MM.1S (cell line): ENCODE data around the gene STIM1.

Experiments
- DNase-seq: peaks from one replicate; pipeline ENCODE4 v3.0.0-alpha.2; 2015
- H2AFZ ChIP-seq: fragments of 300-600 bp; sonication (generic); 2 replicates; pipeline ENCODE4 v1.6.0; 2016; ENCODE audit warnings: antibody characterized with exemption, low read length
- H3F3A ChIP-seq: fragments of 300-600 bp; sonication (generic); 2 replicates; pipeline ENCODE4 v1.6.1; 2016; ENCODE audit warnings: mild to moderate bottlenecking, antibody characterized with exemption, low read length, moderate library complexity, mixed read lengths; ENCODE audit not compliant: insufficient read depth
- H3K27ac ChIP-seq: fragments of 300-600 bp; sonication (generic); 2 replicates; pipeline ENCODE4 v1.5.1; 2016; ENCODE audit warnings: mild to moderate bottlenecking, low read length
- H3K27me3 ChIP-seq: fragments of 300-600 bp; sonication (generic); replicated peaks from 2 replicates; pipeline ENCODE4 v1.6.0; 2016; ENCODE audit warnings: low read length; ENCODE audit not compliant: insufficient read depth
- H3K36me3 ChIP-seq: fragments of 300-600 bp; sonication (generic); replicated peaks from 2 replicates; pipeline ENCODE4 v1.6.1; 2016; ENCODE audit warnings: mild to moderate bottlenecking, low read length, mixed read lengths; ENCODE audit not compliant: insufficient read depth
- H3K4me1 ChIP-seq: fragments of 300-600 bp; sonication (generic); 2 replicates; pipeline ENCODE4 v1.6.1; 2016; ENCODE audit warnings: low read length, mixed read lengths
- H3K4me2 ChIP-seq: fragments of 300-600 bp; sonication (generic); 2 replicates; pipeline ENCODE4 v1.6.0; 2016; ENCODE audit warnings: low read depth, low read length
- H3K4me3 ChIP-seq: fragments of 300-600 bp; sonication (generic); 2 replicates; pipeline ENCODE4 v1.5.1; 2016; ENCODE audit warnings: low read length, mixed read lengths
- H3K79me2 ChIP-seq: fragments of 300-600 bp; sonication (generic); 2 replicates; pipeline ENCODE4 v1.6.1; 2016; ENCODE audit warnings: mixed run types, low read length, mixed read lengths
- H3K9ac ChIP-seq: fragments of 300-600 bp; sonication (generic); 2 replicates; pipeline ENCODE4 v1.6.1; 2016; ENCODE audit warnings: low read length, mixed read lengths
- H3K9me2 ChIP-seq: fragments of 300-600 bp; sonication (generic); replicated peaks from 2 replicates; pipeline ENCODE4 v1.6.1; 2016; ENCODE audit warnings: mild to moderate bottlenecking, low read length, mixed read lengths; ENCODE audit not compliant: insufficient read depth
- H3K9me3 ChIP-seq: fragments of 300-600 bp; sonication (generic); replicated peaks from 2 replicates; pipeline ENCODE4 v1.6.1; 2016; ENCODE audit warnings: mild to moderate bottlenecking, low read length, mixed read lengths; ENCODE audit not compliant: insufficient read depth
- H4K20me1 ChIP-seq: fragments of 300-600 bp; sonication (generic); 2 replicates; pipeline ENCODE4 v1.6.1; 2016; ENCODE audit warnings: mild to moderate bottlenecking, low read length, moderate library complexity, mixed read lengths; ENCODE audit not compliant: insufficient read depth
- CTCF ChIP-seq: fragments of 300-600 bp; sonication (generic); IDR thresholded peaks from 2 replicates; pipeline ENCODE4 v1.5.1; 2016; ENCODE audit warnings: antibody characterized with exemption, low read length, mixed read lengths
- EZH2 ChIP-seq: fragments of 300-600 bp; sonication (generic); optimal IDR thresholded peaks from 2 replicates; pipeline ENCODE3; 2017; ENCODE audit warnings: low read depth, mild to moderate bottlenecking, antibody characterized with exemption, low read length, mixed read lengths
- EZH2phosphoT487 ChIP-seq: fragments of 300-600 bp; sonication (generic); IDR thresholded peaks from 2 replicates; pipeline ENCODE4 v1.6.1; 2018; ENCODE audit warnings: antibody characterized with exemption, low read length

The STIM1 gene

DNA sequence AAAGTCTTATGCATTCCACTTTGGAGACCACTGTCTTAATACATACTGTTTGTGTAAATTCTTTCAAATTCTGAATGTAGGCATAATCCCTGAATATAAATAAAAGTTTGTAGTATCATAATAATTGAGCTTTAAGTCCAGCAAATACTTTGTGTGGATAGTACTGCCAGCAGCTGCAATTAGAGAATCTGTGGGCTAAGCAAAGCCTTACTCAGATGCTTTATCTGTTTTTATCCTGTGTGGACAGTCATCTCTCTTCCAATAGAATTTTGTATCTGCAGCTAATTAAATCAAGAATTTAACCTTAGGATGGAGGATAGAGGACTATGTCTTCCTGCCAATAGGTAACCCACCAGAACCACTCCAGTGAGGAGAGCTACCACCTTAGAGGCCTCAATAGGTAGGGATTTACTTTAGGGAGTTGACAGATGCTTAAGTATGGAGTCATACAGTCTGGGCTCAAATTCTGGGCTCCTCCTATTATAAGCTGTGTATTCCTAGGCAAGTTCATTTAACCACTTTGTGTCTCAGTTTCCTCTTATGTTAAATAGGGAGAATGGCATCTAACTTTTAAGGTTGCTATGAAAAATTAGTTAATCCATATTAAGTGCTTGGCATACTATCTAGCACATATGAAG is 71.1 kb downstream of the STIM1 start:
- Histone ChIP-seq H3K36me3 (no peaks in the 10 kb centered on the region), H2AFZ (no peak overlapping the region), H3K9ac (no peak overlapping the region), H3K79me2 (peaks cover 80% of the 10 kb centered on the region), H3K4me3 (no peak overlapping the region), H3K4me1 (no peaks in the 10 kb centered on the region), H3K27me3 (no peaks in the 10 kb centered on the region), H3K4me2 (no peak overlapping the region), H4K20me1 (no peaks in the 10 kb centered on the region; the same call in 1 of the 2 replicates), H3F3A (no peaks in the 10 kb centered on the region), H3K9me2 (no peaks in the 10 kb centered on the region), H3K27ac (no peak overlapping the region), H3K9me3 (no peaks in the 10 kb centered on the region)
- TF ChIP-seq EZH2phosphoT487 = no peak
- no peak for TF ChIP-seq CTCF
- TF ChIP-seq EZH2 = no peak
- DNase-seq = no peak

- Histone ChIP-seq H3K4me1 (no peaks in the 10 kb centered on the region), H3K27ac (no peak overlapping the region), H3K4me3 (no peak overlapping the region), H3K4me2 (no peak overlapping the region), H3K9ac (no peak overlapping the region), H3K79me2 (peaks cover 79% of the 10 kb centered on the region), H4K20me1 (no peaks in the 10 kb centered on the region; the same call in 1 of the 2 replicates), H3K27me3 (no peaks in the 10 kb centered on the region), H3K36me3 (no peaks in the 10 kb centered on the region), H3K9me3 (no peaks in the 10 kb centered on the region), H3K9me2 (no peaks in the 10 kb centered on the region), H2AFZ (no peak overlapping the region), H3F3A (no peaks in the 10 kb centered on the region)
- no peak for TF ChIP-seq EZH2
- DNase-seq = no peak
These were observed 71.8 kb downstream of the STIM1 start for GRCh38 chr11:3927129-3927796.

DNA sequence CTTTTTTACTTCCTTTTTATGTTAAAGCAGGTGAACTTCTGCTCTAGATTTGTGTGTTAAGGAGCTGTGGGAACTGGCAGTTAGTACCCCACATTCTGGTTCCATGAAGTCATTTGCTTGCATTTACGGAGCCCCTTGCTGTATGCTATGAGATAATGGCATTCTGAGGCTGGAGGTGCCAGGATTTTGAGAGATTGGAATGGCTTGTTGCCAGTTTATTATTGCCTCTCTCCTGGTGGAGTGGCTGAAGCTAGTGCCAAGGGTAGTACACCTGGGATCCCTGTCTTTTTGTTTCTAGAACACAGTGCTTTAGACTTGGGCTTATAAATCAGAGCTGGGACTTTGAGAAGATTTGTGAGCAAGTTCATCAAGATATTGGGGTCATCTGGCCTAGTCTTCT is 73.8 kb downstream of the STIM1 start:
- no peak overlapping the region for H3K27ac ChIP-seq
- peaks cover 80% of the 10 kb centered on the region for H3K79me2 ChIP-seq
- no peak overlapping the region for H2AFZ ChIP-seq
- TF ChIP-seq EZH2phosphoT487 = no peak
- TF ChIP-seq EZH2 = no peak
- TF ChIP-seq CTCF = no peak
- H4K20me1 ChIP-seq = no peaks in the 10 kb centered on the region; the same call in 1 of the 2 replicates
- H3K27me3 ChIP-seq = no peaks in the 10 kb centered on the region
- H3K9ac ChIP-seq = no peak overlapping the region
- no peak overlapping the region for H3K4me3 ChIP-seq
- no peaks in the 10 kb centered on the region for H3K4me1 ChIP-seq
- H3K36me3 ChIP-seq = no peaks in the 10 kb centered on the region
- no peak overlapping the region for H3K4me2 ChIP-seq
- no peak for DNase-seq
- no peaks in the 10 kb centered on the region for H3F3A ChIP-seq
- H3K9me2 ChIP-seq = no peaks in the 10 kb centered on the region
- no peaks in the 10 kb centered on the region for H3K9me3 ChIP-seq

- H3K27ac ChIP-seq = no peak overlapping the region
- DNase-seq = no peak
- H3F3A ChIP-seq = no peaks in the 10 kb centered on the region
- no peaks in the 10 kb centered on the region for H3K27me3 ChIP-seq
- H3K4me3 ChIP-seq = no peak overlapping the region
- H3K4me1 ChIP-seq = no peaks in the 10 kb centered on the region
- H2AFZ ChIP-seq = no peak overlapping the region
- H3K79me2 ChIP-seq = peaks cover 84% of the 10 kb centered on the region
- no peaks in the 10 kb centered on the region for H3K9me2 ChIP-seq
- no peaks in the 10 kb centered on the region for H3K36me3 ChIP-seq
- TF ChIP-seq EZH2phosphoT487 (no peak), EZH2 (no peak), CTCF (no peak)
- H4K20me1 ChIP-seq = no peaks in the 10 kb centered on the region
- H3K4me2 ChIP-seq = no peak overlapping the region
- no peaks in the 10 kb centered on the region for H3K9me3 ChIP-seq
- H3K9ac ChIP-seq = no peak overlapping the region
These were observed 74.2 kb downstream of the STIM1 start for GRCh38 chr11:3929649-3930048.
